A549 (cell line): ENCODE results near the gene RHOF. TPM values are rescaled to one million over a fixed set of nuclear protein-coding genes. Genes with fewer than 3 reads are reported as not detected.
"Not testable (repeated sequence)": the region's sequence is repeated elsewhere in the genome, so short reads cannot be mapped to it uniquely, and the experiment has no call there.

ENCODE experiments used
- ATAC-seq, 2 experiments: fragments of 200-7000 bp in 1 of 2; fragments of >200 bp in 1 of 2; cut with Nextera tagmentation in 1 of 2; cut with Tn5 transposase in 1 of 2; 3 replicates each; pipeline versions ENCODE4 v1.8.0 to v1.9.1; 2018 to 2020; ENCODE audit warnings: mild to moderate bottlenecking in 1 of 2, moderate library complexity in 1 of 2
- CTCF ChIA-PET: fragments of 300-600 bp; sonication (Branson Sonifier 250); formaldehyde crosslinking; extraction: SDS; loops from one replicate; lab custom pipeline; 2021; ENCODE audit warnings: antibody characterized with exemption, inconsistent platforms; lab: Yijun Ruan, JAX
- POLR2A ChIA-PET: fragments of 350-600 bp; formaldehyde crosslinking; extraction: SDS; loops from one replicate; lab custom pipeline; 2021; ENCODE audit warnings: antibody characterized with exemption, inconsistent platforms; lab: Yijun Ruan, JAX
- DNase-seq, 2 experiments: peaks; one replicate each; pipeline versions ENCODE4 v3.0.0 to v3.0.0-alpha.2; 2011 to 2016; ENCODE audit warnings: low read depth in 1 of 2, low spot score in 1 of 2
- FAIRE-seq: peaks from 2 replicates; lab custom pipeline; 2011; peaks lifted over from hg19 to GRCh38; lab: Jason Lieb, UNC
- H3K27ac ChIP-seq, 2 experiments: fragments of >200 bp; sonication (Bioruptor Twin); formaldehyde crosslinking; 3 replicates each; pipeline ENCODE4 v1.5.1; 2016 to 2017
- H3K4me1 ChIP-seq: fragments of >200 bp; sonication (Bioruptor Twin); formaldehyde crosslinking; 3 replicates; pipeline ENCODE4 v1.6.1; 2016
- H3K4me2 ChIP-seq: fragments of >200 bp; sonication (Bioruptor Twin); formaldehyde crosslinking; 3 replicates; pipeline ENCODE4 v1.6.1; 2016
- H3K4me3 ChIP-seq: fragments of >200 bp; sonication (Bioruptor Twin); formaldehyde crosslinking; 3 replicates; pipeline ENCODE4 v1.5.1; 2016
- H3K9me3 ChIP-seq: fragments of >200 bp; sonication (Bioruptor Twin); formaldehyde crosslinking; 3 replicates; pipeline ENCODE4 v1.6.1; 2016
- BCL3 ChIP-seq: fragments of >200 bp; sonication (Bioruptor Twin); formaldehyde crosslinking; IDR thresholded peaks from 3 replicates; pipeline ENCODE4 v1.6.1; 2016
- BHLHE40 ChIP-seq: IDR thresholded peaks from 2 replicates; pipeline ENCODE4 v1.6.1; 2012; ENCODE audit warnings: low read depth, low read length, inconsistent platforms
- CHD2 ChIP-seq: fragments of 150-350 bp; IDR thresholded peaks from 2 replicates; pipeline ENCODE4 v1.6.1; 2014; ENCODE audit warnings: low read length; ENCODE audit not compliant: partially characterized antibody
- CHD4 ChIP-seq: fragments of 200-600 bp; sonication (generic); IDR thresholded peaks from 2 replicates; pipeline ENCODE4 v1.6.1; 2016; ENCODE audit warnings: antibody characterized with exemption, mild to moderate bottlenecking, borderline replicate concordance
- CTCF ChIP-seq: fragments of >200 bp; sonication (Bioruptor Twin); formaldehyde crosslinking; IDR thresholded peaks from 3 replicates; pipeline ENCODE4 v1.5.1; 2016
- E2F6 ChIP-seq: IDR thresholded peaks from 2 replicates; pipeline ENCODE4 v1.6.1; 2012; ENCODE audit warnings: low read depth, borderline replicate concordance
- FOXS1 ChIP-seq: fragments of 250-450 bp; sonication (Bioruptor Pico); IDR thresholded peaks from 2 replicates; pipeline ENCODE4 v1.5.0; 2020; ENCODE audit warnings: mild to moderate bottlenecking, moderate library complexity
- HEYL ChIP-seq: fragments of 250-450 bp; sonication (Bioruptor Pico); IDR thresholded peaks from 2 replicates; pipeline ENCODE4 v1.8.0; 2021; ENCODE audit warnings: mild to moderate bottlenecking, moderate library complexity
- HOXB5 ChIP-seq: fragments of 250-450 bp; sonication (Bioruptor Pico); IDR thresholded peaks from 2 replicates; pipeline ENCODE4 v1.5.0; 2020; ENCODE audit warnings: mild to moderate bottlenecking, moderate library complexity
- JUN ChIP-seq, 2 experiments: fragments of >200 bp; sonication (Bioruptor Twin); formaldehyde crosslinking; IDR thresholded peaks; 2 replicates in 1 of 2; 3 replicates in 1 of 2; pipeline ENCODE4 v1.6.1; 2016 to 2017
- JUNB ChIP-seq: fragments of >200 bp; sonication (Bioruptor Twin); formaldehyde crosslinking; IDR thresholded peaks from 2 replicates; pipeline ENCODE4 v1.6.1; 2016
- KDM5A ChIP-seq: fragments of 200-600 bp; sonication (generic); IDR thresholded peaks from 2 replicates; pipeline ENCODE4 v1.6.1; 2016; ENCODE audit warnings: antibody characterized with exemption, mild to moderate bottlenecking
- MAFK ChIP-seq: fragments of 450-650 bp; IDR thresholded peaks from 2 replicates; pipeline ENCODE4 v1.6.1; 2014; ENCODE audit not compliant: partially characterized antibody
- MAZ ChIP-seq: fragments of 150-350 bp; IDR thresholded peaks from 2 replicates; pipeline ENCODE4 v1.6.1; 2014; ENCODE audit warnings: antibody characterized with exemption, low read depth, low read length, borderline replicate concordance
- NFE2L2 ChIP-seq: fragments of 150-350 bp; conservative IDR thresholded peaks from 2 replicates; pipeline ENCODE4 v1.6.1; 2014; ENCODE audit warnings: low read length
- NPAS2 ChIP-seq: fragments of 250-450 bp; sonication (Bioruptor Pico); IDR thresholded peaks from 2 replicates; pipeline ENCODE4 v1.8.0; 2022; ENCODE audit warnings: mild to moderate bottlenecking, moderate library complexity, borderline replicate concordance
- POLR2AphosphoS2 ChIP-seq: conservative IDR thresholded peaks from 2 replicates; pipeline ENCODE4 v1.6.1; 2012; ENCODE audit warnings: low read length, improper control_type of control experiment, inconsistent platforms
- RAD21 ChIP-seq, 2 experiments: fragments of >200 bp in 1 of 2; sonication (Bioruptor Twin) in 1 of 2; formaldehyde crosslinking in 1 of 2; IDR thresholded peaks in 1 of 2; conservative IDR thresholded peaks in 1 of 2; 2 replicates in 1 of 2; 3 replicates in 1 of 2; pipeline ENCODE4 v1.6.1; 2012 to 2018; ENCODE audit warnings: inconsistent platforms in 1 of 2
- RARB ChIP-seq: fragments of 250-450 bp; sonication (Bioruptor Pico); IDR thresholded peaks from 2 replicates; pipeline ENCODE4 v1.8.0; 2021; ENCODE audit warnings: mild to moderate bottlenecking, moderate library complexity
- REST ChIP-seq: fragments of 200-600 bp; sonication (generic); IDR thresholded peaks from 2 replicates; pipeline ENCODE4 v1.6.1; 2016; ENCODE audit warnings: antibody characterized with exemption, mild to moderate bottlenecking, moderate library complexity
- RFX5 ChIP-seq: fragments of 450-650 bp; IDR thresholded peaks from 2 replicates; pipeline ENCODE4 v1.7.1; 2014; ENCODE audit warnings: antibody characterized with exemption, mild to moderate bottlenecking, moderate library complexity
- SMC3 ChIP-seq: fragments of >200 bp; sonication (Bioruptor Twin); formaldehyde crosslinking; IDR thresholded peaks from 3 replicates; pipeline ENCODE4 v1.6.1; 2018; ENCODE audit warnings: inconsistent platforms
- SREBF2 ChIP-seq: fragments of 450-650 bp; IDR thresholded peaks from 2 replicates; pipeline ENCODE4 v1.6.1; 2014; ENCODE audit warnings: mild to moderate bottlenecking, moderate library complexity
- TFCP2L1 ChIP-seq: fragments of 250-450 bp; sonication (Bioruptor Pico); IDR thresholded peaks from 2 replicates; pipeline ENCODE4 v1.5.0; 2021; ENCODE audit warnings: mild to moderate bottlenecking
- USF2 ChIP-seq: fragments of 450-650 bp; IDR thresholded peaks from 2 replicates; pipeline ENCODE4 v1.6.1; 2014; ENCODE audit warnings: antibody characterized with exemption
- ZFP36 ChIP-seq: fragments of 450-650 bp; IDR thresholded peaks from 2 replicates; pipeline ENCODE4 v1.6.1; 2014; ENCODE audit warnings: borderline replicate concordance; ENCODE audit not compliant: partially characterized antibody
- ZSCAN20 ChIP-seq: fragments of 250-450 bp; sonication (Bioruptor Pico); IDR thresholded peaks from 2 replicates; pipeline ENCODE4 v1.8.0; 2022; ENCODE audit warnings: mild to moderate bottlenecking, moderate library complexity
- WGBS: methylation state at CpG from one replicate; pipeline ENCODE4 v1.1.6; 2017; ENCODE audit errors: missing lambda C conversion rate; 5-methylcytosine and 5-hydroxymethylcytosine counted together
- polyA plus RNA-seq, 4 experiments: library from polyadenylated mRNA; depleted of rRNA in 3 of 4; stranded (reverse); fragments of >200 nt; fragmentation: RNase III in 1 of 4; extraction: RNeasy Plus Mini Kit Qiagen cat#74134 plus additional on column Dnase treatment in 1 of 4; gene quantifications; 2 replicates in 3 of 4; 3 replicates in 1 of 4; pipeline ENCODE4 v1.2.3, GENCODE V29; 2011 to 2017

RHOF gene
- polyA plus RNA-seq, 2 of the 4 experiments (the other 2 are of a cell fraction): 47.1 to 52.3 TPM

- CTCF ChIA-PET: interaction anchor here (1.3 to 56.0 kb wide), 3 partner anchors 11 to 210 kb away, joined by 3 to 2657 read pairs (median 27); partner anchors contain the start of genes RHOF and SETD1B
- 83% methylated on average over 6 of the region's 6 CpGs for WGBS
- Histone ChIP-seq H3K4me3 (no peak overlapping the region), H3K27ac (no peak overlapping the region), H3K4me2 (no peak overlapping the region), H3K9me3 (no peaks in the 10 kb centered on the region), H3K4me1 (peaks cover 19% of the 10 kb centered on the region)
- TF ChIP-seq USF2 (no peak), CHD4 (no peak), ZFP36 (no peak), NFE2L2 (no peak), CHD2 (no peak), SMC3 (no peak), MAFK (no peak), BHLHE40 (no peak), REST (no peak), NPAS2 (CRISPR knock-in tag) (no peak), HOXB5 (no peak), RAD21 (conservative IDR thresholded peaks at IDR 0.05 in 1 of 2, IDR thresholded peaks at IDR 0.05 in 1 of 2) (no peak), POLR2AphosphoS2 (no peak), MAZ (no peak), RFX5 (no peak), JUN (IDR thresholded peaks at IDR 0.05) (no peak), SREBF2 (no peak), FOXS1 (CRISPR knock-in tag) (no peak), TFCP2L1 (CRISPR knock-in tag) (no peak), KDM5A (no peak)
- ATAC-seq: peak in 1 of 2 experiments; percentile 28; a peak in 2 of 6 replicates
- POLR2A ChIA-PET: no interaction called here
- no peak for DNase-seq
- no peak for FAIRE-seq
These were observed 31.2 kb downstream of the RHOF start for GRCh38 chr12:121762269-121762668.

- ATAC-seq, H3K9me3 ChIP-seq, DNase-seq, FAIRE-seq, H3K27ac ChIP-seq, H3K4me1 ChIP-seq, H3K4me2 ChIP-seq, H3K4me3 ChIP-seq, POLR2A ChIA-PET: not testable (repeated sequence)
- CTCF ChIA-PET: interaction anchor here (1.2 to 56.0 kb wide), 4 partner anchors 12 to 55 kb away, joined by 5 to 2657 read pairs (median 20); partner anchors contain the start of genes RHOF and SETD1B
- WGBS: 94% methylated on average over 18 of the region's 22 CpGs
These were observed 35.0 kb downstream of the RHOF start for GRCh38 chr12:121758536-121758935.

GRCh38 chr12:121755591-121755990 lies 37.9 kb downstream of the RHOF start:
- Histone ChIP-seq H3K4me1 (no peaks in the 10 kb centered on the region), H3K4me3 (no peak overlapping the region), H3K4me2 (no peak overlapping the region), H3K27ac (no peak overlapping the region), H3K9me3 (no peaks in the 10 kb centered on the region)
- ChIA-PET POLR2A (no interaction called here), CTCF (interaction anchor here (0.8 to 2.7 kb wide), 6 partner anchors 10 to 65 kb away, joined by 3 to 13 read pairs (median 3); partner anchors contain the start of gene RHOF)
- FAIRE-seq (no peak), DNase-seq (no peak), ATAC-seq (no peak)
- WGBS: 90% methylated on average over 3 of the region's 3 CpGs
- TF ChIP-seq E2F6 (no peak), ZFP36 (no peak), RARB (CRISPR knock-in tag) (no peak), BHLHE40 (no peak), RAD21 (conservative IDR thresholded peaks at IDR 0.05 in 1 of 2, IDR thresholded peaks at IDR 0.05 in 1 of 2) (no peak), JUNB (no peak), CTCF (no peak), ZSCAN20 (CRISPR knock-in tag) (no peak), HEYL (CRISPR knock-in tag) (no peak), BCL3 (no peak), HOXB5 (no peak)
